A549 (cell line): ENCODE data around the gene SREBF1. TPM values are rescaled to one million over a fixed set of nuclear protein-coding genes. Genes with fewer than 3 reads are reported as not detected.

ENCODE experiments used
- ATAC-seq, 2 experiments: fragments of 200-7000 bp in 1 of 2; fragments of >200 bp in 1 of 2; cut with Nextera tagmentation in 1 of 2; cut with Tn5 transposase in 1 of 2; 3 replicates each; pipeline versions ENCODE4 v1.8.0 to v1.9.1; 2018 to 2020; ENCODE audit warnings: mild to moderate bottlenecking in 1 of 2, moderate library complexity in 1 of 2
- CTCF ChIA-PET: fragments of 300-600 bp; sonication (Branson Sonifier 250); formaldehyde crosslinking; extraction: SDS; loops from one replicate; lab custom pipeline; 2021; ENCODE audit warnings: antibody characterized with exemption, inconsistent platforms; lab: Yijun Ruan, JAX
- POLR2A ChIA-PET: fragments of 350-600 bp; formaldehyde crosslinking; extraction: SDS; loops from one replicate; lab custom pipeline; 2021; ENCODE audit warnings: antibody characterized with exemption, inconsistent platforms; lab: Yijun Ruan, JAX
- DNase-seq, 2 experiments: peaks; one replicate each; pipeline versions ENCODE4 v3.0.0 to v3.0.0-alpha.2; 2011 to 2016; ENCODE audit warnings: low read depth in 1 of 2, low spot score in 1 of 2
- FAIRE-seq: peaks from 2 replicates; lab custom pipeline; 2011; peaks lifted over from hg19 to GRCh38; lab: Jason Lieb, UNC
- H3K27ac ChIP-seq, 2 experiments: fragments of >200 bp; sonication (Bioruptor Twin); formaldehyde crosslinking; 3 replicates each; pipeline ENCODE4 v1.5.1; 2016 to 2017
- H3K4me1 ChIP-seq: fragments of >200 bp; sonication (Bioruptor Twin); formaldehyde crosslinking; 3 replicates; pipeline ENCODE4 v1.6.1; 2016
- H3K4me2 ChIP-seq: fragments of >200 bp; sonication (Bioruptor Twin); formaldehyde crosslinking; 3 replicates; pipeline ENCODE4 v1.6.1; 2016
- H3K4me3 ChIP-seq: fragments of >200 bp; sonication (Bioruptor Twin); formaldehyde crosslinking; 3 replicates; pipeline ENCODE4 v1.5.1; 2016
- H3K9me3 ChIP-seq: fragments of >200 bp; sonication (Bioruptor Twin); formaldehyde crosslinking; 3 replicates; pipeline ENCODE4 v1.6.1; 2016
- BHLHE40 ChIP-seq: IDR thresholded peaks from 2 replicates; pipeline ENCODE4 v1.6.1; 2012; ENCODE audit warnings: low read depth, low read length, inconsistent platforms
- CEBPB ChIP-seq, 2 experiments: fragments of >200 bp in 1 of 2; sonication (Bioruptor Twin) in 1 of 2; formaldehyde crosslinking in 1 of 2; IDR thresholded peaks; 2 replicates each; pipeline ENCODE4 v1.6.1; 2012 to 2016
- CHD2 ChIP-seq: fragments of 150-350 bp; IDR thresholded peaks from 2 replicates; pipeline ENCODE4 v1.6.1; 2014; ENCODE audit warnings: low read length; ENCODE audit not compliant: partially characterized antibody
- EHF ChIP-seq: fragments of 250-450 bp; sonication (Bioruptor Pico); IDR thresholded peaks from 2 replicates; pipeline ENCODE4 v1.5.0; 2020; ENCODE audit warnings: mild to moderate bottlenecking
- ELK1 ChIP-seq: fragments of 150-350 bp; IDR thresholded peaks from 2 replicates; pipeline ENCODE4 v1.6.1; 2014; ENCODE audit warnings: low read depth, mild to moderate bottlenecking, low read length
- EP300 ChIP-seq, 2 experiments: fragments of >200 bp; sonication (Bioruptor Twin); formaldehyde crosslinking; IDR thresholded peaks; 2 replicates in 1 of 2; 3 replicates in 1 of 2; pipeline ENCODE4 v1.6.1; 2016 to 2017
- FOSB ChIP-seq: fragments of 250-450 bp; sonication (Bioruptor Pico); IDR thresholded peaks from 2 replicates; pipeline ENCODE4 v1.5.0; 2020; ENCODE audit warnings: mild to moderate bottlenecking, moderate library complexity
- FOSL2 ChIP-seq, 2 experiments: fragments of 450-650 bp in 1 of 2; fragments of >200 bp in 1 of 2; sonication (Bioruptor Twin) in 1 of 2; formaldehyde crosslinking; IDR thresholded peaks; 2 replicates each; pipeline versions ENCODE4 v1.5.0 to v1.6.1; 2016 to 2020; ENCODE audit warnings: mild to moderate bottlenecking in 1 of 2, moderate library complexity in 1 of 2
- GATA3 ChIP-seq: IDR thresholded peaks from 2 replicates; pipeline ENCODE4 v1.6.1; 2012; ENCODE audit warnings: borderline replicate concordance
- HDAC2 ChIP-seq: fragments of 200-600 bp; sonication (generic); IDR thresholded peaks from 2 replicates; pipeline ENCODE4 v1.6.1; 2016
- HOXB5 ChIP-seq: fragments of 250-450 bp; sonication (Bioruptor Pico); IDR thresholded peaks from 2 replicates; pipeline ENCODE4 v1.5.0; 2020; ENCODE audit warnings: mild to moderate bottlenecking, moderate library complexity
- KDM5A ChIP-seq: fragments of 200-600 bp; sonication (generic); IDR thresholded peaks from 2 replicates; pipeline ENCODE4 v1.6.1; 2016; ENCODE audit warnings: antibody characterized with exemption, mild to moderate bottlenecking
- MAFK ChIP-seq: fragments of 450-650 bp; IDR thresholded peaks from 2 replicates; pipeline ENCODE4 v1.6.1; 2014; ENCODE audit not compliant: partially characterized antibody
- NFE2L2 ChIP-seq: fragments of 150-350 bp; conservative IDR thresholded peaks from 2 replicates; pipeline ENCODE4 v1.6.1; 2014; ENCODE audit warnings: low read length
- PBX3 ChIP-seq: IDR thresholded peaks from 2 replicates; pipeline ENCODE4 v1.6.1; 2012
- POLR2AphosphoS2 ChIP-seq: conservative IDR thresholded peaks from 2 replicates; pipeline ENCODE4 v1.6.1; 2012; ENCODE audit warnings: low read length, improper control_type of control experiment, inconsistent platforms
- RARB ChIP-seq: fragments of 250-450 bp; sonication (Bioruptor Pico); IDR thresholded peaks from 2 replicates; pipeline ENCODE4 v1.8.0; 2021; ENCODE audit warnings: mild to moderate bottlenecking, moderate library complexity
- TP53 ChIP-seq: fragments of 250-450 bp; sonication (Bioruptor Pico); IDR thresholded peaks from 2 replicates; pipeline ENCODE4 v1.5.0; 2021; ENCODE audit warnings: mild to moderate bottlenecking, moderate library complexity
- USF2 ChIP-seq: fragments of 450-650 bp; IDR thresholded peaks from 2 replicates; pipeline ENCODE4 v1.6.1; 2014; ENCODE audit warnings: antibody characterized with exemption
- ZFP36 ChIP-seq: fragments of 450-650 bp; IDR thresholded peaks from 2 replicates; pipeline ENCODE4 v1.6.1; 2014; ENCODE audit warnings: borderline replicate concordance; ENCODE audit not compliant: partially characterized antibody
- ZNF302 ChIP-seq: fragments of 250-450 bp; sonication (Bioruptor Pico); IDR thresholded peaks from 2 replicates; pipeline ENCODE4 v1.9.0; 2021; ENCODE audit warnings: inconsistent platforms, mild to moderate bottlenecking, moderate library complexity
- ZSCAN20 ChIP-seq: fragments of 250-450 bp; sonication (Bioruptor Pico); IDR thresholded peaks from 2 replicates; pipeline ENCODE4 v1.8.0; 2022; ENCODE audit warnings: mild to moderate bottlenecking, moderate library complexity
- WGBS: methylation state at CpG from one replicate; pipeline ENCODE4 v1.1.6; 2017; ENCODE audit errors: missing lambda C conversion rate; 5-methylcytosine and 5-hydroxymethylcytosine counted together
- polyA plus RNA-seq, 4 experiments: library from polyadenylated mRNA; depleted of rRNA in 3 of 4; stranded (reverse); fragments of >200 nt; fragmentation: RNase III in 1 of 4; extraction: RNeasy Plus Mini Kit Qiagen cat#74134 plus additional on column Dnase treatment in 1 of 4; gene quantifications; 2 replicates in 3 of 4; 3 replicates in 1 of 4; pipeline ENCODE4 v1.2.3, GENCODE V29; 2011 to 2017
- TF ChIP-seq, protein P1 (sequence below): IDR thresholded peaks from 2 replicates; pipeline ENCODE4 v1.6.1; 2012
- TF ChIP-seq, protein P2 (sequence below): fragments of 250-450 bp; sonication (Bioruptor Pico); IDR thresholded peaks from 2 replicates; pipeline ENCODE4 v1.5.0; 2021; ENCODE audit warnings: mild to moderate bottlenecking, moderate library complexity, borderline replicate concordance

The SREBF1 gene
- polyA plus RNA-seq, 2 of the 4 experiments (the other 2 are of a cell fraction) = 47.4 to 159 TPM

GRCh38 chr17:17765359-17766076 is 71.3 kb downstream of the SREBF1 start:
- Histone ChIP-seq H3K4me3 (no peak overlapping the region), H3K27ac (0 out of 6 replicates have a peak overlapping the region, but pooled peaks of 1 of the 2 experiments have one; percentile 15), H3K9me3 (no peaks in the 10 kb centered on the region), H3K4me1 (peaks cover 25% of the 10 kb centered on the region; the same call in 2 of the 3 replicates), H3K4me2 (no peak overlapping the region)
- no peak for FAIRE-seq
- TF ChIP-seq EP300 (IDR thresholded peaks at IDR 0.05) (no peak), CEBPB (IDR thresholded peaks at IDR 0.05) (no peak), NFE2L2 (no peak), USF2 (no peak), EHF (no peak), HDAC2 (no peak), TP53 (no peak), MAFK (no peak), PBX3 (no peak)
- TF ChIP-seq, protein P1, sequence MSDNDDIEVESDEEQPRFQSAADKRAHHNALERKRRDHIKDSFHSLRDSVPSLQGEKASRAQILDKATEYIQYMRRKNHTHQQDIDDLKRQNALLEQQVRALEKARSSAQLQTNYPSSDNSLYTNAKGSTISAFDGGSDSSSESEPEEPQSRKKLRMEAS = no peak
- TF ChIP-seq, protein P2, sequence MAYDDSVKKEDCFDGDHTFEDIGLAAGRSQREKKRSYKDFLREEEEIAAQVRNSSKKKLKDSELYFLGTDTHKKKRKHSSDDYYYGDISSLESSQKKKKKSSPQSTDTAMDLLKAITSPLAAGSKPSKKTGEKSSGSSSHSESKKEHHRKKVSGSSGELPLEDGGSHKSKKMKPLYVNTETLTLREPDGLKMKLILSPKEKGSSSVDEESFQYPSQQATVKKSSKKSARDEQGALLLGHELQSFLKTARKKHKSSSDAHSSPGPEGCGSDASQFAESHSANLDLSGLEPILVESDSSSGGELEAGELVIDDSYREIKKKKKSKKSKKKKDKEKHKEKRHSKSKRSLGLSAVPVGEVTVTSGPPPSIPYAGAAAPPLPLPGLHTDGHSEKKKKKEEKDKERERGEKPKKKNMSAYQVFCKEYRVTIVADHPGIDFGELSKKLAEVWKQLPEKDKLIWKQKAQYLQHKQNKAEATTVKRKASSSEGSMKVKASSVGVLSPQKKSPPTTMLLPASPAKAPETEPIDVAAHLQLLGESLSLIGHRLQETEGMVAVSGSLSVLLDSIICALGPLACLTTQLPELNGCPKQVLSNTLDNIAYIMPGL (CRISPR knock-in tag) = no peak
- POLR2A ChIA-PET = no interaction called here
- no peak for ATAC-seq
- CTCF ChIA-PET = interaction anchor here (1.0 to 1.9 kb wide), 6 partner anchors 8 to 125 kb away, joined by 3 to 6 read pairs (median 4); no protein-coding TSS in a partner anchor
- DNase-seq = no peak
- WGBS = 77% methylated on average over 13 of the region's 14 CpGs

DNA sequence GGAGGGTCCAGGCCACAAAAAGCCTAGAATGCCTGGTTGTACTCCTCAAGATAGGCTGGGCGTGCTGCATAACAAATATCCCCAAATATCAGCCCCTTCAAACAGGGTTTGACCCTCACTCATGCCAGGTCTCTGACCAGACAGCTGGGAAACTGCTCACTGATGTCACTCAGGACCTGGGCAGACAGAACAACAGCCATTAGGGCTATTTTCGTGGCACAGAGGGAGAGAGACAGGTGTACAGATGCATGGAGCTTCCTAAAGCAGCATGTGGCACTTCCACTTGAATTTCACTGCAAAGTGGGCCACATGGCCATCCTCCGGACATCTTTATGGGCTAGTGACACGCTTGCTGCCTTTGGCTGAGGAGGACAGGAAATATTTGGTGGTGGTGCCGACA is 73.1 kb downstream of the SREBF1 start:
- ATAC-seq = no peak
- POLR2A ChIA-PET = no interaction called here
- 88% methylated on average over 5 of the region's 5 CpGs for WGBS
- peaks cover 19% of the 10 kb centered on the region; the same call in 2 of the 3 replicates for H3K4me1 ChIP-seq
- no peak for FAIRE-seq
- H3K27ac ChIP-seq = no peak overlapping the region
- CTCF ChIA-PET = interaction anchor here (1.1 to 3.2 kb wide), 7 partner anchors 8 to 122 kb away, joined by 3 to 18 read pairs (median 7); no protein-coding TSS in a partner anchor
- no peak for DNase-seq
- H3K4me3 ChIP-seq = no peak overlapping the region
- TF ChIP-seq POLR2AphosphoS2 = no peak
- TF ChIP-seq FOSB (CRISPR knock-in tag) = no peak
- TF ChIP-seq GATA3 = no peak
- TF ChIP-seq RARB (CRISPR knock-in tag) = no peak
- no peak for TF ChIP-seq FOSL2 (IDR thresholded peaks at IDR 0.05)
- TF ChIP-seq FOSL2 (CRISPR knock-in tag; IDR thresholded peaks at IDR 0.05) = no peak
- no peak for TF ChIP-seq BHLHE40
- TF ChIP-seq CHD2 = no peak
- TF ChIP-seq ELK1 = no peak
- no peak for TF ChIP-seq TP53
- TF ChIP-seq ZNF302 (CRISPR knock-in tag) = no peak
- TF ChIP-seq KDM5A = no peak
- TF ChIP-seq ZFP36 = no peak
- TF ChIP-seq, protein P1 = no peak
- TF ChIP-seq ZSCAN20 (CRISPR knock-in tag) = no peak
- TF ChIP-seq, protein P2 (CRISPR knock-in tag) = no peak
- TF ChIP-seq HOXB5 (CRISPR knock-in tag) = no peak
- no peak for TF ChIP-seq PBX3
- H3K9me3 ChIP-seq = no peaks in the 10 kb centered on the region
- no peak overlapping the region for H3K4me2 ChIP-seq
